Measurements from ENCODE around the gene SCIMP.

Gene SCIMP

GRCh38 chr17:5203178-5203907, 31.3 kb downstream of the SCIMP start:
- peak; percentile 32 for DNase-seq
- no peak overlapping the region for H3K4me3 ChIP-seq (ENCODE audit: low read depth, low read length)
- H3K27me3 ChIP-seq (replicated peaks) = no peaks in the 10 kb centered on the region
- no peaks in the 10 kb centered on the region for H3K36me3 ChIP-seq (replicated peaks)
- no peak for TF ChIP-seq CTCF (IDR thresholded peaks at IDR 0.05; ENCODE audit: low read depth, low read length, missing control alignments)
- no peak overlapping the region for H3K27ac ChIP-seq
- in situ Hi-C loops (cut with HindIII; ENCODE audit: low pct_ligation_motif_present, low sequenced_read_pairs) = no loop called here

- no peak for DNase-seq
- no peaks in the 10 kb centered on the region for H3K27me3 ChIP-seq (replicated peaks)
- H3K27ac ChIP-seq = no peak overlapping the region
- H3K36me3 ChIP-seq (replicated peaks) = no peaks in the 10 kb centered on the region
- in situ Hi-C loops (cut with HindIII; ENCODE audit: low pct_ligation_motif_present, low sequenced_read_pairs) = no loop called here
- no peak overlapping the region for H3K4me3 ChIP-seq (ENCODE audit: low read depth, low read length)
- TF ChIP-seq CTCF (IDR thresholded peaks at IDR 0.05; ENCODE audit: low read depth, low read length, missing control alignments) = no peak
Measured at GRCh38 chr17:5201011-5201410, 33.6 kb downstream of the SCIMP start.

DNA sequence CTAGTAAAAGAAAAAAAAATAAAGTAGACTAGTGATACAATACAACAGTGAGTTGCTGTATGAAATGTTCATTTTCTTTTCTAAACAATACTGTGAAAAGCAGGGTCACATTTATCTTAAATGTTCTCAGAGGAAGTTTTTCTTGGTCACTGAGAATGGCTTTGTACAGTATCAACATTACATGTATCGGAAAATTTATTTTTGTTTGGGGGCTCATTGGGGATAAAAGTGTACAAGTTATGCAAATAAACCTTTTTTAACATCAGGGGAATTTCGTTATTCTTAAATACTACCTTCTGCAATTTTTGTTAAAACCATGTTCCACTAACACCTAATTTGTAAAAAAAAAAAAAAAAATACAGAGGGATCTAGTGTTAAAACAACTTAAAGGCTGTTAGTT, 34.3 kb downstream of the SCIMP start:
- in situ Hi-C loops (cut with HindIII; ENCODE audit: low pct_ligation_motif_present, low sequenced_read_pairs) = no loop called here
- H3K36me3 ChIP-seq (replicated peaks) = no peaks in the 10 kb centered on the region
- DNase-seq = no peak
- H3K27me3 ChIP-seq (replicated peaks) = no peaks in the 10 kb centered on the region
- H3K27ac ChIP-seq = no peak overlapping the region
- TF ChIP-seq CTCF (IDR thresholded peaks at IDR 0.05; ENCODE audit: low read depth, low read length, missing control alignments) = no peak
- H3K4me3 ChIP-seq (ENCODE audit: low read depth, low read length) = no peak overlapping the region

DNA sequence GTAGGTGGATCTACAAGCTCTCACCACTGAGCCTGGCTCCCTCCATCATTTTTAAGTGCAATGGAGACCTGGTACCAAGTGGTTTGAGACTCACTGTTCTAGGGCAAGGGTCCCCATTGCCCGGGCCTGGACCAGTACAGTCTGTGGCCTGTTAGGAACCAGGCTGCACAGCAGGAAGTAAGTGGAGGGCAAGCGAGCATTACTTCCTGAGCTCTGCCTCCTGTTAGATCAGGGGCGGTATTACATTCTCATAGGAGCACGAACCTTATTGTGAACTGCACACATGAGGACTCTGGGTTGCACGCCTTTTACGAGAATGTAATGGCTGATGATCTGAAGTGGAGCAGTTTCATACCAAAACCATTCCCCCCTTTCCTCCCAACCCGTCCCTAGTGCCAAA, 36.2 kb downstream of the SCIMP start:
- in situ Hi-C loops (cut with HindIII; ENCODE audit: low pct_ligation_motif_present, low sequenced_read_pairs) = no loop called here
- Histone ChIP-seq H3K27ac (no peak overlapping the region), H3K27me3 (replicated peaks) (no peaks in the 10 kb centered on the region), H3K4me3 (ENCODE audit: low read depth, low read length) (no peak overlapping the region), H3K36me3 (replicated peaks) (no peaks in the 10 kb centered on the region)
- TF ChIP-seq CTCF (IDR thresholded peaks at IDR 0.05; ENCODE audit: low read depth, low read length, missing control alignments) = no peak
- no peak for DNase-seq

GRCh38 chr17:5194346-5194745, 40.3 kb downstream of the SCIMP start:
- in situ Hi-C loops (cut with HindIII; ENCODE audit: low pct_ligation_motif_present, low sequenced_read_pairs) = no loop called here
- TF ChIP-seq CTCF (IDR thresholded peaks at IDR 0.05; ENCODE audit: low read depth, low read length, missing control alignments) = no peak
- DNase-seq = no peak

More at GRCh38 chr17:5194346-5194745, 40.3 kb downstream of the SCIMP start:
- Histone ChIP-seq H3K36me3 (replicated peaks) (peaks cover under 1% of the 10 kb centered on the region), H3K27ac (no peak overlapping the region), H3K4me3 (ENCODE audit: low read depth, low read length) (no peak overlapping the region), H3K27me3 (replicated peaks) (no peaks in the 10 kb centered on the region)

Data from brain microvascular endothelial cell (primary cell).